ENCODE results near the gene CELA3A.

CELA3A gene

GRCh38 chr1:22052115-22053016 is 50.9 kb downstream of the CELA3A start, which contains the start of gene CDC42:
CDC42 (plus strand) TSS chr1:22052709; CDS start chr1:22078479, 25,770 bp downstream.
- DNase-seq = peak; percentile 86

- no peak for DNase-seq
Measured at GRCh38 chr1:22053017-22053860, 51.8 kb downstream of the CELA3A start.

GRCh38 chr1:22053861-22054770 is 52.7 kb downstream of the CELA3A start:
- DNase-seq = no peak

- no peak for DNase-seq
Measured at GRCh38 chr1:22055463-22055862, 54.0 kb downstream of the CELA3A start.

GRCh38 chr1:22056043-22056442 is 54.6 kb downstream of the CELA3A start:
- no peak for DNase-seq

- no peak for DNase-seq
Measured at GRCh38 chr1:22056936-22057335, 55.5 kb downstream of the CELA3A start.

- no peak for DNase-seq
Measured at GRCh38 chr1:22057861-22058260, 56.4 kb downstream of the CELA3A start.
